T-helper 1 cell treated with Interleukin-12 subunit alpha and Interleukin-12 subunit beta and Interleukin-4 antibody, amounts not matched to agents 30 μg/mL and 1 μg/mL, for 36 hours (primary cell): ENCODE data around the gene UNC5C.

Experiments used
- H3K27ac Mint-ChIP-seq: one replicate; pipeline ENCODE4 v1.8.0; 2021; ENCODE audit warnings: mild to moderate bottlenecking, mixed read lengths
- H3K27me3 Mint-ChIP-seq: one replicate; pipeline ENCODE4 v1.8.0; 2021; ENCODE audit warnings: low read depth, mixed read lengths
- H3K36me3 Mint-ChIP-seq: one replicate; pipeline ENCODE4 v1.8.0; 2021; ENCODE audit warnings: low read depth, mixed read lengths
- H3K4me1 Mint-ChIP-seq: one replicate; pipeline ENCODE4 v1.8.0; 2021; ENCODE audit warnings: low read depth, mixed read lengths
- H3K4me3 Mint-ChIP-seq: one replicate; pipeline ENCODE4 v1.8.0; 2021; ENCODE audit warnings: mild to moderate bottlenecking, moderate library complexity, mixed read lengths
- H3K9me3 Mint-ChIP-seq: one replicate; pipeline ENCODE4 v1.8.0; 2021; ENCODE audit warnings: mixed read lengths

Gene UNC5C

DNA sequence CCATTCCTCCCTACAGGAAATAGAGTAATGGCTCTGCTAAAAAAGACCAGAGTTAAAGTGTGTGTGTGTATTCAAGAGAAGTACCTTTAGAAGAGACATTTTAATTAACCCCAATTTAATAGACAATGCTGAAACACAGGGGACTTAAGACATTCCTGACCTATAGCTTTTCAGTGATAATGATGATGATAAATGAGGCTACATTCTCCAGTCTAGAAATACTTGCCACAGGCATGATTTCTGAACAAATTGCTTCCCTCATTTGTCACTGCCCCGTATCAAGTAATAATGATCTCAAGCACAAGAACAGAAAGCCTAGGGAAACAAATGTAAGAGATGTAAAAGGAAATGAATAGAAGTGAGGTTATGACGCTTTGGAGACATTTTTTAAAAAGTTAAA lies 117.1 kb downstream of the UNC5C start:
- no peaks in the 10 kb centered on the region for H3K9me3 Mint-ChIP-seq
- no peak overlapping the region for H3K27ac Mint-ChIP-seq
- H3K27me3 Mint-ChIP-seq = peaks cover 3% of the 10 kb centered on the region
- H3K36me3 Mint-ChIP-seq = no peaks in the 10 kb centered on the region
- no peaks in the 10 kb centered on the region for H3K4me1 Mint-ChIP-seq
- H3K4me3 Mint-ChIP-seq = no peak overlapping the region

DNA sequence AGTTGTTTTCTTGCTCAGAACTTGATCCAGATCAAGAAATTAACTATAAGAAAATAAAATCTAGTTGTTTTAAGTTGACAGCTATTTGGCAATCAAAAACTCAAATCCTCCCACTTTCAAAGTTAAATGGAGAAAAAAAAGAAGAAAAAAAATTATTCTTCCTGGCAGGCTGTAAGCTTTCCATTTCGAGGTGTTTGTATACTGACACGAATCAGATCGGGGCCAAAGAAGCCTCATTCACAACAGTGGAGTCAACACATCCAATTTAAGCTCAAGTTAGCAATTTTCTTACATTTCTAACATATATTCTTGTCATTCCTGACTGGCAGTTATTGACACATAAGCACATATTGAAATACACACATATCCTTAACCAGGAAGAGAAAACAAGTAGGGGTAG lies 119.4 kb downstream of the UNC5C start:
- Mint-ChIP-seq H3K27ac (no peak overlapping the region), H3K4me1 (no peaks in the 10 kb centered on the region), H3K9me3 (no peaks in the 10 kb centered on the region), H3K27me3 (peaks cover 3% of the 10 kb centered on the region), H3K4me3 (no peak overlapping the region), H3K36me3 (no peaks in the 10 kb centered on the region)

DNA sequence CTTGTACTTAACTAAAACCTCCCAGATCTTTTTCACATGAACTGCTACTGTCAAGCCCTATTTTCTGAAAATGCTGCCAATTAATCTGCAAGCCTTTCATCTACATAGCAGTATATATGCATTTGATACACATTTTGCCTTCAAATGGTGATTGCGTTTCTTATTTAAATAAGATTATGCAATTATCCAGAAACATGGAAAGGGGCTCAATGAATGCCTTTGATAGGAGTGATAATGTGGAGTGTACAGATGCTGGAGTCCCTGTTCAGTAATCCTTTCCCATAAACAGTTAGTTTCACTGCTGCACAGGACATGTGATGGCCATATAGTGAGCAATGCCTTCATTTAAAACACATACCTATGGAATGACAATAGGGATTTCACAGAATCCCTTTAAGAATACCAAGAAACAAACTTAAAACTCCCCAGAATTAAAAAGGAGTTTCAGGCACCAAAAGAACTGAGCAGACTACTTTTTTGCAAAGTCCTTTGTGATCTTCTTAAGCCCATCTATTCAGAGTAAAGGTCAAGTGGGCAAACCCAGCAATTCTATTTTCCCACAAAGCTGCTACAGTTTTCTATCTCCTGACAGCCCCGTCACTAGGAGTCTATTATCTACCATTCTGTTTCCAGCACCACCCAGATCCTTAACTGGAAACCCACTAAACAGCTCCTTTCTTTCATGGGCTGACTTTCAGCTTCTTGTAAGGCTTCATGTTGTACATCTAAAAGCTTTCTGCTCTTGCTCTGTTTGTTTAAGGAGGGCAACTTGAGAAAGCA lies 120.3 kb downstream of the UNC5C start:
- Mint-ChIP-seq H3K27ac (no peak overlapping the region), H3K36me3 (no peaks in the 10 kb centered on the region), H3K4me1 (no peaks in the 10 kb centered on the region), H3K27me3 (no peaks in the 10 kb centered on the region), H3K9me3 (no peaks in the 10 kb centered on the region), H3K4me3 (no peak overlapping the region)

DNA sequence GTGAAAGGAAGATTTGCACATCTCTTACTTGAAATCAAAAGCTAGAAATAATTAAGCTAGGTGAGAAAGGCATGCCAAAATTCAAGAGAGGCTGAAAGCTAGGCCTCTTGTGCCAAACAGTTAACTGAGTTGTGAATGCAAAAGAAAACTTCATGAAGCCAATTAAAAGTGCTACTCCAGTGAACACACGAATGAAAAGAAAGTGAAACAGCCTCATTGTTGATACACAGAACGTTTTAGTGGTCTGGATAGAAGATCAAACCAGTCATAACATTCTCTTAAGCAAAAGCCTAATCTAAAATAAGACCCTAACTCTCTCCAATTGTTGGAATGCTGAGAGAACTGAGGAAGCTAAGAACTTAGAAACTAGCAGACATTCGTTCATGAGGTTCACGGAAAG lies 122.3 kb downstream of the UNC5C start:
- H3K4me1 Mint-ChIP-seq = no peaks in the 10 kb centered on the region
- H3K9me3 Mint-ChIP-seq = no peaks in the 10 kb centered on the region
- no peak overlapping the region for H3K27ac Mint-ChIP-seq
- no peaks in the 10 kb centered on the region for H3K27me3 Mint-ChIP-seq
- no peaks in the 10 kb centered on the region for H3K36me3 Mint-ChIP-seq
- H3K4me3 Mint-ChIP-seq = no peak overlapping the region

DNA sequence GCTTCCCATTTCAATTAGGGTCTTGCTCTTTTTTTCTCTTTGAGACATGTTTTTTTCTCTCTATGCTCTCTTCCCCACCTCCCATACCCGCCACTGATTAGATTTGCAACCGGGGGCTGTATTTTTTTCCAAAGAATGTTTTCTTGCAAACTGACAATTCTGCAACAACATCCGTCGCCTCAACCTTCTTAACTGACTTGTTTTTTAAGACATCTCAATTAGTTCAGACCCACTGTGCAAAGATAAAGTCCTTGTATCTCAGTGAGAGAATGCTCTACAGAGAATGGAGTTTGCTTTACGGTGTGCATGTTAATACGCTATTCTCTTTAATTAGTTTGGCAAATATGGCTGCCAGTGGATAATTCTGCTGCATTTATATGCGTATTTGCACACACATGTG lies 126.3 kb downstream of the UNC5C start:
- no peaks in the 10 kb centered on the region for H3K36me3 Mint-ChIP-seq
- H3K4me1 Mint-ChIP-seq = peaks cover 1% of the 10 kb centered on the region
- H3K27me3 Mint-ChIP-seq = no peaks in the 10 kb centered on the region
- H3K4me3 Mint-ChIP-seq = no peak overlapping the region
- no peaks in the 10 kb centered on the region for H3K9me3 Mint-ChIP-seq
- no peak overlapping the region for H3K27ac Mint-ChIP-seq

DNA sequence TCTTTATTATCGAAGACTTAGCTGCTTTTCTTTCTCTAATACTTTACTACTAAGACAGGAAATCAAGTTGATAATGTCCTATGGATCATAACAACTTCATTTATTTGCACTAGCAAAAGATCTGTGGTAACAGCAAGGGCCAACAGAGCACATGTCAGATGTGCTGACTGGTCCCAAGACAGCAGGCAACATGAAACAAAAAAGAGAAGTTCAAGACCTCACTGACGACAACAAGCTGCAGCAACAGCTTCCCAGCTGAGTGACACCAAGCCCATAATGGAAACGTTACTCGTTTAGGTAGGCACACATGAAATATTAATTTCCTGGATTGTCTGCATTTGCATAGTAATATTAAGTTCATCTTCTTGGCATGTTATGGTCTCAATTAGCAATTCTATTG lies 126.9 kb downstream of the UNC5C start:
- Mint-ChIP-seq H3K4me3 (no peak overlapping the region), H3K9me3 (no peaks in the 10 kb centered on the region), H3K4me1 (peaks cover 1% of the 10 kb centered on the region), H3K27me3 (no peaks in the 10 kb centered on the region), H3K27ac (no peak overlapping the region), H3K36me3 (no peaks in the 10 kb centered on the region)

DNA sequence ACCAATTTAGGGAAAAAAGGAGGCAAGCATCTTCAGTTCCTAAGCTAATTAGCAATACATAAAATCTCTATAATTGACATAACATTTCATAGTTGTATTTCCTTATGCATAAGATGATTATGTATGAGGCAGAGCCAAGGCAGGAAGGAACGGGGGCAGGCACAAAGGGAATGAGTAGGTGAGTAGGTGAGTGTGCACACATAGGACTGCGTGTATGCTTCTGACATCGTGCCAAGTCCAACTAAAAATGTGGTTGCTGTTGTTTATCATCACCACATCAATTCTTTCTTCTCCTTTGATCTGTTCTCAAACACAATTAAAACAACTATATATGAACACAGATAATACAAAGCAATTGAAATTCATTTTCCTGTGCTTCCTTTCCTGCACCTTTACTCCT lies 131.2 kb downstream of the UNC5C start:
- Mint-ChIP-seq H3K4me3 (no peak overlapping the region), H3K9me3 (no peaks in the 10 kb centered on the region), H3K27me3 (no peaks in the 10 kb centered on the region), H3K4me1 (peaks cover 1% of the 10 kb centered on the region), H3K27ac (no peak overlapping the region), H3K36me3 (no peaks in the 10 kb centered on the region)

DNA sequence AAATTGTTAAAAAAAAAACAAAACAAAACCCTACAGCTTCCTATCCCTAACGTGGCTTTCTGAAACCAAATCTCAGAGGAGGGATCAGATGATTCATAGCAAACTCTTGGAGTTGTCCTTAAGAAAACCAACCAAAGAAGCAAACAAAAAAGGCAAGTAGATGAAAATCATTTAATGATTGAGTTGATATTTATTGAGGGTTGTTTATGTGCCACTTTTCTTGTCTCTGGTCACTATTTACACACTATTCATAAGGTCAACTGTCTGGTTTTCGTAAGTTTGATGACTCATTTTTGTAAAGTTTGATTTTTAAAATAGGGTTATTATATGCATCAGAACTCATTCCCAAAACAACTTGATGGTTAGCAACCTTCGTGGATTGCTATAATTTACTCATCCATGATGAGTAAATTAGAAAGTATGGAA lies 133.4 kb downstream of the UNC5C start:
- H3K4me1 Mint-ChIP-seq = peaks cover 1% of the 10 kb centered on the region
- H3K9me3 Mint-ChIP-seq = no peaks in the 10 kb centered on the region
- H3K4me3 Mint-ChIP-seq = no peak overlapping the region
- no peaks in the 10 kb centered on the region for H3K36me3 Mint-ChIP-seq
- no peak overlapping the region for H3K27ac Mint-ChIP-seq
- H3K27me3 Mint-ChIP-seq = no peaks in the 10 kb centered on the region

DNA sequence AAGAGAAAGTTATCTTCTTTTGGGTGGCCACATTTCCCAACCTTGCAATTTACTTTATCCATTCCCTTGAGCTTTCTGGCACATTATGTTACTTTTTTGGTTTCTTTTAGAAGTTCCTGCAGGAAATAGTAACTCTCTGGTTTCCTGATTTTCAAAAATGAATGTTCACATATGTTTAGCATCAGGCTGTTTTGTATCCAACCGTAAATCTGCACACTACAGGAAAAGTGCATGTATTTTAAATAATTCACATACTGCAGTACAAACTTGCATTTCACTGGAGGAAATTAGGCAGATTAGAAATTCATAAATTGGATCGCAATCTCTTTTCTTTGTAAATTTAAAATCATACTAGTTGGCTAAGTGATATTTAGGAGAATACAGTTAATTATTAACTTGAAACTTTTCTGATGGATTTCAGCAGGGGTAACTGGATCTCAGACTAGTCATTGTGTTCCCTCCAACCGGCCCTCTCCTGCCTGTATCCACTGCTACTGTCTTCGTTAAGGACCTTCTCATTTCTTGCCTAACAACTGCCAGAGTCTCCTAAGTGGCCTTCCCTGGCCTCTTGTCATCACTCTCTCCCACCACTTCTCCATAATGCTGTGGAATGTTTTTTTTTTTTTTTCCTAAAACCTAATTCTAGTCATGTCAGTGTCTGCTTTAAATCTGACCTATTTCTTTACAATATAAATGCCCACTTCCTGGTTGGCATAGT lies 137.2 kb downstream of the UNC5C start:
- H3K4me3 Mint-ChIP-seq = no peak overlapping the region
- no peaks in the 10 kb centered on the region for H3K36me3 Mint-ChIP-seq
- no peaks in the 10 kb centered on the region for H3K9me3 Mint-ChIP-seq
- H3K27ac Mint-ChIP-seq = no peak overlapping the region
- no peaks in the 10 kb centered on the region for H3K27me3 Mint-ChIP-seq
- no peaks in the 10 kb centered on the region for H3K4me1 Mint-ChIP-seq

DNA sequence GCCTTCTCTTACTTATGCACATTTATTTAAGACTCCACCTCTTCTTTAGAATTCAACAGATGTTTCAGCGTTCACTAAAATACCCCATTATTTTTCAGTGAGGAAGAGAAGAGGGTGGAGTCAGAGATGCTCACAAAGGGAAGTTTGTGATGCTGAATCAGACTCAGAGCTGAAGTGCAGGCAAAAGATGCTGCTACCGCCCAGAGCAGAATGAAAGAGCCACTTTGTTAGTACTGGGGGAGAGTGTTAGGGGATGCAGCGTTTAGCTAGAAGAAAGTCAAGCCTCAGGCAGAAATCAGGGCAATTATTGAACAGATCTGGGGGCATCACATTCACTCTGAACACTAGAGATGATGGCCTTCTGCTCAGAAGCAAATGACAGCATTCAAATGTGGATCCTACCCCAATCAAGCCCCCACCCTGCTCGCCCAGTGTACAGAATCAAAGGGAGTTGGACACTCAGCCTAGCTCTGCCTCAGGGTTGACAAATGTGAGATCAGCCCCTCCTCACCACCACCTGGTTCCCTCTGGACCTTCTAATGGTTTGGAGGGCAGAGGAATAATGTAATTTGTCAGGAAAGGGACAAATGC lies 138.3 kb downstream of the UNC5C start:
- H3K27me3 Mint-ChIP-seq = no peaks in the 10 kb centered on the region
- H3K4me3 Mint-ChIP-seq = no peak overlapping the region
- H3K27ac Mint-ChIP-seq = no peak overlapping the region
- H3K36me3 Mint-ChIP-seq = no peaks in the 10 kb centered on the region
- no peaks in the 10 kb centered on the region for H3K9me3 Mint-ChIP-seq
- H3K4me1 Mint-ChIP-seq = no peaks in the 10 kb centered on the region

DNA sequence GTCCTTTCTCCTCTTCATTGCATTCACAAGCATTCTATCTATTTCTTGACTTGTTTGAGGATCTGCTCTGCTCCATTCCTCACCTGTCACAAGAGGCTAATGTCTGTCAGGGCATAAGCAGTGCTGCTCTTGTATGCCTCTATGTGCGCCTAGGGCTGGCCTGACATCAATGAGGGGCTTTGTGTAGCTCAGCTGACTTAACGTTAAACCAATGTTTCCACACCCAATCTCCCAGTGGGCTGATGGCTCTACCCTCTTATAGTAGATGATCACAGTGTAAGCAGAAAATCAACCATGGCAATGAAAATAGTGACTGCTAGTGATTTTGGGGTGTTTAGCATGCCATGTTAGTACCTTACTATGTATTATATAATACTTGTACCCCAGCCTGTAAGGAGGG lies 139.0 kb downstream of the UNC5C start:
- Mint-ChIP-seq H3K27me3 (no peaks in the 10 kb centered on the region), H3K9me3 (no peaks in the 10 kb centered on the region), H3K27ac (no peak overlapping the region), H3K36me3 (no peaks in the 10 kb centered on the region), H3K4me1 (no peaks in the 10 kb centered on the region), H3K4me3 (no peak overlapping the region)

DNA sequence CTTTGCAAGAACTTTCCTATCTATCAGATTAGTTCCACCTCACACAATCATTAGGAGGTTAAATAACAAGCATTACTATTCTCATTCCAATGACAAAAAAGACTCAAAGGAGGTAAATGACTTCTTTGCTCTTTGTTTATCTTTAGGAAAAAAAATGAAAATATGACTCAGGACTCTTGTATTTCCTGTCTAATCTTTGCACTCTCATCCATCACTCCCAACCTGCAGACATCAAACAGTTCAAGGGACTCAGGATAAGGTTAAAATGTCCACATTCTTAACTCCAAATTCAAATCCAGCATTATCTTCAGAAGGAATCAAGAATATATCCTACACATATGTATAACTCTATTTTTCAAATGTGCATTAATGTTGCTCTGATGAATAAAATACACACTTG lies 139.6 kb downstream of the UNC5C start:
- Mint-ChIP-seq H3K4me1 (no peaks in the 10 kb centered on the region), H3K27me3 (no peaks in the 10 kb centered on the region), H3K27ac (no peak overlapping the region), H3K4me3 (no peak overlapping the region), H3K9me3 (no peaks in the 10 kb centered on the region), H3K36me3 (no peaks in the 10 kb centered on the region)

DNA sequence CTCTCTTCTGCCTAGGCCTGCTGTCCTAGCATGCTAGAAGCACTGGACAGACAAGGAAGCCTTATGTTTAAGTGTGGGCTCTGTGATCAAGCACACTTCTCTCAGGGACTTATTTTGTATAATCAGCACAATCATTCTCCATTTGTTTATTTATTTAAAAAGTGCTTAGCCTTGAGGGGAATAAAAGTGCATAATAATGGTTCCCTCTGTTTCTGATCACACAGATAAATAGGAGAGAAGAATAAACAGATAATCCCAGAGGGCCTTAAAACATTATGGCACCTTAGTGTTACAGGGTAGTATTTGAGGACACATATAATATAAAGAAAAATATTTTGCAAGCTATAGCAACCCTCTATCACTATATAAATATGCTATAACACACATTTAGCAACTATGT lies 146.5 kb downstream of the UNC5C start:
- H3K36me3 Mint-ChIP-seq = no peaks in the 10 kb centered on the region
- H3K9me3 Mint-ChIP-seq = no peaks in the 10 kb centered on the region
- H3K27ac Mint-ChIP-seq = no peak overlapping the region
- H3K4me1 Mint-ChIP-seq = no peaks in the 10 kb centered on the region
- no peaks in the 10 kb centered on the region for H3K27me3 Mint-ChIP-seq
- no peak overlapping the region for H3K4me3 Mint-ChIP-seq

DNA sequence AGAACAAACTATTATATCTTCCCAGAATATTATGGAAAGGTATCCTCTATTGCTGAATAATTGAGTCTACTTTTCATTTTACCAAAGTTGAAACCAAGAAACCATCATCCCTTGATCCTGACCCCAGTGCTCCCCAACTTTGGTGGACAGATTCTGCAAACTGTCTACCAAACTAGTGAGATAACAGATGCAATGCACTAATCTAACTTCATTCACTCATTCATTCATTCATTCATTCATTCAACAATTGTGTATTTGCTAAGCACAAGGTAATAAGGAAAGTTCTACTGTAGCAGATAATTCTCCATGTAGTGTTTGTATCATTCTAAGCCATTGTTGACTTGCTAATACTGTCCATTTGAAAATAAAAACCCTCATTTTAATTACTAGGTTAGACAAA lies 150.6 kb downstream of the UNC5C start:
- H3K4me3 Mint-ChIP-seq = no peak overlapping the region
- no peaks in the 10 kb centered on the region for H3K36me3 Mint-ChIP-seq
- no peaks in the 10 kb centered on the region for H3K4me1 Mint-ChIP-seq
- H3K9me3 Mint-ChIP-seq = no peaks in the 10 kb centered on the region
- H3K27me3 Mint-ChIP-seq = no peaks in the 10 kb centered on the region
- H3K27ac Mint-ChIP-seq = no peak overlapping the region

DNA sequence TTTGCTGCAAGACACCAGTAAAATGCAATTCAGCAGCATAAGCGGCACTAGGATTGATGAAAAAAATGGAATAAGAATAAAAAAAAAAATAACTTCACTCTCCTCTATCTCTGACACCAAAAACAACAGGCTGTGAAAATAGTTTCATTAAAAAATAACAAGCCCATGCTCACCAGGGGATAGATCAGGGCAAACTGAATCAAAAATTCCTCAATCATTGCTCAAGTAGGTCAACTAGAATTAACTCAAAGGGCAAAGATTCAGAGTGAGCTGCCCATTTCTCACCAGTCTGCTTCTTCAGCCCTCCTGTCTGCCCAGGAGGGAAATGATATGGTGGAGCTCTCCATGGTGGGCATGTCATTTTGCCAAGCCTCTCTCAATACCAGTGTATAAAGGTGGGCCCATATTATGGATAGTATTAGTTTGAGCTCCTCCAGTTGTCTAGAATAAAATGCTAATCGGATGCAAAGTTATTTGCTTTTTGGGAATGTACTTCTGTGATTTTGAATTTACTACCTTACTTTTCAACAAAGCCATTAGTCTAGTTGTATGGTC lies 153.9 kb downstream of the UNC5C start:
- no peaks in the 10 kb centered on the region for H3K9me3 Mint-ChIP-seq
- no peak overlapping the region for H3K4me3 Mint-ChIP-seq
- no peaks in the 10 kb centered on the region for H3K36me3 Mint-ChIP-seq
- H3K4me1 Mint-ChIP-seq = no peaks in the 10 kb centered on the region
- no peak overlapping the region for H3K27ac Mint-ChIP-seq
- H3K27me3 Mint-ChIP-seq = no peaks in the 10 kb centered on the region
